K562 (cell line): ENCODE measurements around the gene TPRX2. TPM values are rescaled to one million over a fixed set of nuclear protein-coding genes. Genes with fewer than 3 reads are reported as not detected.
A peak's percentile ranks its signal among the peaks of the same experiment; 100 is the strongest.

ENCODE experiments used
- ATAC-seq: fragments of 200-7000 bp; cut with Tn5 transposase; 3 replicates; pipeline ENCODE4 v1.9.1; 2020; ENCODE audit warnings: moderate library complexity
- BruUV-seq: library from RNA; stranded (reverse); fragments of 400-500 nt; replicated peaks from 2 replicates; lab custom pipeline; 2021; lab: Mats Ljungman, UMichigan
- CTCF ChIA-PET: fragments of 300-600 bp; formaldehyde crosslinking; extraction: SDS; loops from one replicate; lab custom pipeline; 2021; ENCODE audit warnings: low intra/inter-chr PET ratio; lab: Yijun Ruan, JAX
- POLR2A ChIA-PET: fragments of 300-600, 350-650 bp; sonication (Branson Sonifier 250); formaldehyde crosslinking; extraction: SDS; loops from one replicate; lab custom pipeline; 2021; ENCODE audit warnings: antibody characterized with exemption, inconsistent platforms; lab: Yijun Ruan, JAX
- DNase-seq, 4 experiments: peaks; one replicate each; pipeline versions ENCODE4 v3.0.0 to v3.0.0-alpha.2; 2011 to 2018; ENCODE audit warnings: low spot score in 3 of 4, mixed read lengths in 3 of 4; ENCODE audit errors: extremely low read depth in 1 of 4
- FAIRE-seq: peaks from 2 replicates; lab custom pipeline; 2011; peaks lifted over from hg19 to GRCh38; lab: Jason Lieb, UNC
- H2AFZ ChIP-seq: 2 replicates; pipeline ENCODE4 v1.6.0; 2011; ENCODE audit warnings: low read depth, low read length, control low read depth, inconsistent platforms
- H3K27ac ChIP-seq: fragments of 200-600 bp; 3 replicates; pipeline ENCODE4 v1.8.0; 2011; ENCODE audit warnings: low read depth, mild to moderate bottlenecking, control low read depth, inconsistent platforms, low read length, moderate library complexity, mixed read lengths; ENCODE audit errors: extremely low read depth
- H3K27me3 ChIP-seq, 2 experiments: fragments of 300-600 bp in 1 of 2; 2 replicates in 1 of 2; 3 replicates in 1 of 2; pipeline versions ENCODE4 v1.6.0 to v1.8.0; 2011; ENCODE audit warnings: inconsistent platforms in 2 of 2, low read length in 2 of 2, mild to moderate bottlenecking in 1 of 2, mixed read lengths in 1 of 2, moderate library complexity in 1 of 2; ENCODE audit not compliant: control insufficient read depth in 2 of 2, insufficient read depth in 2 of 2
- H3K36me3 ChIP-seq: fragments of 300-600 bp; 3 replicates; pipeline ENCODE4 v1.8.0; 2011; ENCODE audit warnings: mild to moderate bottlenecking, low read length, inconsistent platforms; ENCODE audit not compliant: control insufficient read depth, insufficient read depth
- H3K4me1 ChIP-seq, 2 experiments: fragments of 200-600 bp in 1 of 2; replicated peaks in 1 of 2; 2 replicates in 1 of 2; 3 replicates in 1 of 2; pipeline versions ENCODE4 v1.5.1 to v1.8.0; 2011; ENCODE audit warnings: inconsistent platforms in 2 of 2, low read length in 2 of 2, mild to moderate bottlenecking in 1 of 2, mixed read lengths in 1 of 2, moderate library complexity in 1 of 2; ENCODE audit not compliant: control insufficient read depth in 2 of 2, insufficient read depth in 2 of 2
- H3K4me2 ChIP-seq: 2 replicates; pipeline ENCODE4 v1.6.1; 2011; ENCODE audit warnings: low read length, control low read depth, inconsistent platforms, mixed read lengths; ENCODE audit not compliant: insufficient read depth
- H3K4me3 ChIP-seq: fragments of 200-600 bp; sonication (generic), shearing (Covaris generic); 2 replicates; pipeline ENCODE4 v1.5.1; 2016; ENCODE audit warnings: control low read depth, inconsistent platforms
- H3K79me2 ChIP-seq: fragments of 200-600 bp; 3 replicates; pipeline ENCODE4 v1.8.0; 2011; ENCODE audit warnings: low read length, inconsistent platforms; ENCODE audit not compliant: control insufficient read depth, insufficient read depth
- H3K9ac ChIP-seq, 2 experiments: 2 replicates each; pipeline versions ENCODE4 v1.6.0 to v1.6.1; 2011; ENCODE audit warnings: low read depth in 2 of 2, low read length in 2 of 2, control low read depth in 1 of 2, inconsistent platforms in 1 of 2, mild to moderate bottlenecking in 1 of 2, mixed read lengths in 1 of 2; ENCODE audit not compliant: insufficient read depth in 1 of 2
- H3K9me1 ChIP-seq: one replicate; pipeline ENCODE4 v1.6.0; 2011; ENCODE audit warnings: inconsistent platforms, mild to moderate bottlenecking, low read length, moderate library complexity; ENCODE audit not compliant: control insufficient read depth, insufficient read depth
- H3K9me3 ChIP-seq: replicated peaks from 2 replicates; pipeline ENCODE4 v1.5.1; 2011; ENCODE audit warnings: low read depth, low read length, inconsistent platforms; ENCODE audit not compliant: control insufficient read depth, insufficient read depth
- H4K20me1 ChIP-seq: replicated peaks from 2 replicates; pipeline ENCODE4 v1.6.1; 2011; ENCODE audit warnings: low read length, inconsistent platforms, mixed read lengths; ENCODE audit not compliant: control insufficient read depth, insufficient read depth
- FOXP1 ChIP-seq: sonication (generic); formaldehyde crosslinking; IDR thresholded peaks from 2 replicates; pipeline ENCODE4 v1.8.0; 2022; ENCODE audit warnings: mild to moderate bottlenecking, missing genetic modification reagents
- HMGN3 ChIP-seq: IDR thresholded peaks from 2 replicates; pipeline ENCODE4 v1.6.1; 2011; ENCODE audit warnings: borderline replicate concordance, low read depth, mild to moderate bottlenecking, mixed read lengths, low read length; ENCODE audit not compliant: insufficient read length; ENCODE audit errors: extremely low read depth
- NCOA6 ChIP-seq: fragments of 450-650 bp; IDR thresholded peaks from 2 replicates; pipeline ENCODE4 v1.6.1; 2017; ENCODE audit warnings: mild to moderate bottlenecking
- NFIC ChIP-seq: fragments of 450-650 bp; IDR thresholded peaks from 2 replicates; pipeline ENCODE4 v1.6.1; 2017; ENCODE audit warnings: mild to moderate bottlenecking, inconsistent platforms
- XRCC5 ChIP-seq: fragments of 200-400 bp; formaldehyde crosslinking; IDR thresholded peaks from 2 replicates; pipeline ENCODE4 v1.6.1; 2017; ENCODE audit warnings: low read depth, mild to moderate bottlenecking, low read length
- ZHX1 ChIP-seq: fragments of 150-350 bp; conservative IDR thresholded peaks from 2 replicates; pipeline ENCODE4 v1.6.1; 2014; ENCODE audit warnings: low read length
- WGBS: fragments of 100-300 bp; shearing (Covaris generic); methylation state at CpG from one replicate; pipeline ENCODE4 v1.1.6; 2016; ENCODE audit warnings: low coverage, mixed read lengths; ENCODE audit not compliant: insufficient coverage; ENCODE audit errors: missing lambda C conversion rate; 5-methylcytosine and 5-hydroxymethylcytosine counted together
- in situ Hi-C: fragments of 300-500 bp; cut with MboI; formaldehyde crosslinking; loops from 4 replicates; pipeline ENCODE4 v1.15.0; 2018; ENCODE audit warnings: inconsistent platforms, mixed read lengths
- intact Hi-C: fragments of 100-400 bp; cut with micrococcal nuclease; formaldehyde crosslinking; loops from 2 replicates; pipeline ENCODE4 v1.14.2; 2022
- polyA plus RNA-seq, 8 experiments: library from polyadenylated mRNA; depleted of rRNA in 4 of 8; stranded (reverse) in 5 of 8; unstranded in 3 of 8; fragments of >200 nt; fragmentation: Nextera tagmentation in 2 of 8; fragmentation: Illumina TruSeq in 1 of 8; extraction: Ambion mirVana in 2 of 8; extraction: Trizol in 1 of 8; gene quantifications; 2 replicates each; pipeline versions ENCODE4 v1.2.1 to v1.2.3, GENCODE V29; 2011 to 2014; ENCODE audit warnings: inconsistent platforms in 1 of 8, missing spikeins in 1 of 8
- total RNA-seq, 7 experiments: library from RNA; depleted of rRNA in 6 of 7; stranded (reverse); fragments of >200 nt in 6 of 7; fragmentation: Illumina TruSeq in 2 of 7; extraction: Trizol in 2 of 7; gene quantifications; 2 replicates each; pipeline versions ENCODE4 v1.2.1 to v1.2.3, GENCODE V29; 2011 to 2021; ENCODE audit warnings: low replicate concordance in 1 of 7

The TPRX2 gene
- total and polyA plus RNA-seq, 9 of the 15 experiments (the other 6 are each of a cell fraction or from before 2014, with no cell fraction given): not detected

- POLR2A ChIA-PET: no interaction called here
- DNase-seq (no peak), FAIRE-seq (no peak), ATAC-seq (no peak)
- WGBS: 36% methylated on average over 5 of the region's 5 CpGs
- no peaks in the 10 kb centered on the region for H4K20me1 ChIP-seq
- H3K79me2 ChIP-seq: no peaks in the 10 kb centered on the region
- H3K9me1 ChIP-seq: no peaks in the 10 kb centered on the region
- H2AFZ ChIP-seq: no peak overlapping the region
- H3K36me3 ChIP-seq: no peaks in the 10 kb centered on the region
- H3K4me1 ChIP-seq: peaks cover 0 to 9% of the 10 kb centered on the region in 2 experiments
- H3K4me3 ChIP-seq: no peak overlapping the region
- H3K27me3 ChIP-seq: no peaks in the 10 kb centered on the region
- no peak overlapping the region for H3K4me2 ChIP-seq
- H3K9me3 ChIP-seq: no peaks in the 10 kb centered on the region
- in situ Hi-C loops: no loop called here
- CTCF ChIA-PET: no interaction called here
- intact Hi-C loops: no loop called here
- no peak overlapping the region for H3K9ac ChIP-seq
- H3K27ac ChIP-seq: no peak overlapping the region
- no TSS peak for BruUV-seq
- TF ChIP-seq XRCC5: no peak
- no peak for TF ChIP-seq HMGN3
- peak; percentile 1; the same call in 1 of the 2 replicates for TF ChIP-seq NFIC
- no peak for TF ChIP-seq FOXP1 (CRISPR knock-in tag)
- no peak for TF ChIP-seq NCOA6
- TF ChIP-seq ZHX1: no peak
Measured at GRCh38 chr19:47885067-47885463, 26.0 kb downstream of the TPRX2 start.
